K562 (cell line): ENCODE data around the gene POFUT2. TPM values are rescaled to one million over a fixed set of nuclear protein-coding genes. Genes with fewer than 3 reads are reported as not detected.

Source experiments
- CCNT2 ChIP-seq: IDR thresholded peaks from 2 replicates; pipeline ENCODE4 v1.6.1; 2011; ENCODE audit warnings: borderline replicate concordance, low read depth, mild to moderate bottlenecking, moderate library complexity, mixed read lengths, low read length; ENCODE audit not compliant: insufficient read length; ENCODE audit errors: extremely low read depth
- DLX4 ChIP-seq: fragments of 250-450 bp; sonication (Bioruptor Pico); IDR thresholded peaks from 2 replicates; pipeline ENCODE4 v1.6.1; 2021; ENCODE audit warnings: mild to moderate bottlenecking
- E2F8 ChIP-seq: fragments of 450-650 bp; IDR thresholded peaks from 2 replicates; pipeline ENCODE4 v1.7.1; 2018; ENCODE audit warnings: mild to moderate bottlenecking, low read depth; ENCODE audit not compliant: partially characterized antibody
- E4F1 ChIP-seq: fragments of 250-450 bp; sonication (Bioruptor Pico); IDR thresholded peaks from 2 replicates; pipeline ENCODE4 v1.5.0; 2021; ENCODE audit warnings: mild to moderate bottlenecking, borderline replicate concordance
- EWSR1 ChIP-seq: fragments of 450-650 bp; IDR thresholded peaks from 2 replicates; pipeline ENCODE4 v1.6.1; 2018; ENCODE audit warnings: borderline replicate concordance, mild to moderate bottlenecking, low read depth, moderate library complexity; ENCODE audit not compliant: partially characterized antibody
- HDAC1 ChIP-seq, 2 experiments: fragments of 450-650 bp; IDR thresholded peaks; 2 replicates each; pipeline ENCODE4 v1.6.1; 2016 to 2017; ENCODE audit warnings: inconsistent platforms in 1 of 2, mild to moderate bottlenecking in 1 of 2, moderate library complexity in 1 of 2
- HDAC2 ChIP-seq: fragments of 450-650 bp; IDR thresholded peaks from 2 replicates; pipeline ENCODE4 v1.6.1; 2016; ENCODE audit warnings: mild to moderate bottlenecking
- IRF2 ChIP-seq: sonication (generic); formaldehyde crosslinking; IDR thresholded peaks from 2 replicates; pipeline ENCODE4 v1.8.1; 2022; ENCODE audit warnings: mild to moderate bottlenecking, missing genetic modification reagents
- KDM1A ChIP-seq, 2 experiments: fragments of 450-650 bp; IDR thresholded peaks; 2 replicates each; pipeline ENCODE4 v1.6.1; 2016; ENCODE audit warnings: mild to moderate bottlenecking in 2 of 2
- KLF13 ChIP-seq: fragments of 450-650 bp; IDR thresholded peaks from 2 replicates; pipeline ENCODE4 v1.6.1; 2016; ENCODE audit warnings: missing genetic modification characterization, low read depth, mild to moderate bottlenecking, missing compliant biosample characterization, moderate library complexity, borderline replicate concordance
- L3MBTL2 ChIP-seq: fragments of 450-650 bp; IDR thresholded peaks from 2 replicates; pipeline ENCODE4 v1.6.1; 2016; ENCODE audit warnings: mild to moderate bottlenecking, moderate library complexity
- MAFK ChIP-seq: IDR thresholded peaks from 2 replicates; pipeline ENCODE4 v1.6.1; 2011; ENCODE audit warnings: low read length, improper control_type of control experiment
- NCOR1 ChIP-seq: fragments of 450-650 bp; IDR thresholded peaks from 2 replicates; pipeline ENCODE4 v1.6.1; 2016; ENCODE audit warnings: mild to moderate bottlenecking, moderate library complexity
- PATZ1 ChIP-seq: fragments of 250-450 bp; sonication (Bioruptor Pico); IDR thresholded peaks from 2 replicates; pipeline ENCODE4 v1.5.0; 2020; ENCODE audit warnings: mild to moderate bottlenecking, borderline replicate concordance
- PRPF4 ChIP-seq: fragments of 200-400 bp; formaldehyde crosslinking; IDR thresholded peaks from one replicate; pipeline ENCODE4 v1.6.1; 2017; ENCODE audit warnings: low read length, low read depth, mild to moderate bottlenecking; ENCODE audit not compliant: insufficient read depth, poor library complexity, severe bottlenecking
- SOX6 ChIP-seq: fragments of 450-650 bp; IDR thresholded peaks from 2 replicates; pipeline ENCODE4 v1.6.1; 2014; ENCODE audit warnings: mild to moderate bottlenecking
- SREBF2 ChIP-seq: sonication (generic); formaldehyde crosslinking; IDR thresholded peaks from 2 replicates; pipeline ENCODE4 v1.4.0; 2020; ENCODE audit warnings: mild to moderate bottlenecking, missing genetic modification reagents
- TCF3 ChIP-seq: sonication (generic); formaldehyde crosslinking; IDR thresholded peaks from 2 replicates; pipeline ENCODE4 v1.4.0; 2020; ENCODE audit warnings: mild to moderate bottlenecking, missing genetic modification reagents
- ZBTB12 ChIP-seq: fragments of 250-450 bp; sonication (Bioruptor Pico); IDR thresholded peaks from 2 replicates; pipeline ENCODE4 v1.4.0; 2020
- ZNF778 ChIP-seq: fragments of 450-650 bp; formaldehyde crosslinking; IDR thresholded peaks from 2 replicates; pipeline ENCODE4 v1.4.0; 2020; ENCODE audit warnings: mild to moderate bottlenecking, moderate library complexity
- polyA plus RNA-seq, 8 experiments: library from polyadenylated mRNA; depleted of rRNA in 4 of 8; stranded (reverse) in 5 of 8; unstranded in 3 of 8; fragments of >200 nt; fragmentation: Nextera tagmentation in 2 of 8; fragmentation: Illumina TruSeq in 1 of 8; extraction: Ambion mirVana in 2 of 8; extraction: Trizol in 1 of 8; gene quantifications; 2 replicates each; pipeline versions ENCODE4 v1.2.1 to v1.2.3, GENCODE V29; 2011 to 2014; ENCODE audit warnings: inconsistent platforms in 1 of 8, missing spikeins in 1 of 8
- total RNA-seq, 7 experiments: library from RNA; depleted of rRNA in 6 of 7; stranded (reverse); fragments of >200 nt in 6 of 7; fragmentation: Illumina TruSeq in 2 of 7; extraction: Trizol in 2 of 7; gene quantifications; 2 replicates each; pipeline versions ENCODE4 v1.2.1 to v1.2.3, GENCODE V29; 2011 to 2021; ENCODE audit warnings: low replicate concordance in 1 of 7

Gene POFUT2
- total and polyA plus RNA-seq, 9 of the 15 experiments (the other 6 are each of a cell fraction or from before 2014, with no cell fraction given) = 1.1 to 24.2 (median 11.0) TPM

GRCh38 chr21:45313682-45314081, 26.0 kb upstream of the POFUT2 start (continued):
- no peak for TF ChIP-seq PATZ1 (CRISPR knock-in tag)
- no peak for TF ChIP-seq SREBF2 (CRISPR knock-in tag)
- peak; percentile 59; the same call in 1 of the 2 replicates for TF ChIP-seq SOX6
- TF ChIP-seq PRPF4 = no peak
- TF ChIP-seq E4F1 (CRISPR knock-in tag) = no peak
- TF ChIP-seq ZNF778 = no peak
- TF ChIP-seq IRF2 = no peak
- no peak for TF ChIP-seq MAFK
- peak; percentile 75 for TF ChIP-seq TCF3 (CRISPR knock-in tag)
- TF ChIP-seq DLX4 (CRISPR knock-in tag) = no peak
- TF ChIP-seq E2F8 = no peak
- no peak for TF ChIP-seq L3MBTL2
- TF ChIP-seq NCOR1 = no peak
- TF ChIP-seq KLF13 (tag) = no peak
- TF ChIP-seq HDAC1 (IDR thresholded peaks at IDR 0.05) = peak in 1 of 2 experiments; percentile 79; a peak in 2 of 4 replicates
- TF ChIP-seq ZBTB12 (CRISPR knock-in tag) = no peak
- no peak for TF ChIP-seq EWSR1
- peak in 1 of 2 experiments; percentile 88; a peak in 3 of 4 replicates for TF ChIP-seq KDM1A (IDR thresholded peaks at IDR 0.05)
- TF ChIP-seq CCNT2 = no peak
- peak; percentile 66; the same call in 1 of the 2 replicates for TF ChIP-seq HDAC2
